HCT116 (cell line): ENCODE measurements around the gene LMBR1L.
"Not testable (repeated sequence)": the region's sequence is repeated elsewhere in the genome, so short reads cannot be mapped to it uniquely, and the experiment has no call there.

Source experiments
- POLR2A ChIP-seq: IDR thresholded peaks from 2 replicates; pipeline ENCODE4 v1.7.0; 2011; ENCODE audit warnings: borderline replicate concordance; ENCODE audit not compliant: insufficient read depth, insufficient read length; ENCODE audit errors: extremely low read depth
- POLR2AphosphoS5 ChIP-seq: IDR thresholded peaks from 2 replicates; pipeline ENCODE4 v1.6.1; 2011; ENCODE audit warnings: mild to moderate bottlenecking, low read depth, low read length, moderate library complexity
- SIN3A ChIP-seq: IDR thresholded peaks from 2 replicates; pipeline ENCODE4 v1.6.1; 2012; ENCODE audit warnings: low read depth
- TF ChIP-seq, protein P1 (sequence below), 3 experiments: fragments of 200-600 bp in 1 of 3; sonication (generic) in 1 of 3; IDR thresholded peaks in 2 of 3; conservative IDR thresholded peaks in 1 of 3; 2 replicates each; pipeline ENCODE4 v1.5.1; 2012 to 2017; ENCODE audit warnings: low read depth in 2 of 3, low read length in 2 of 3, antibody characterized with exemption in 1 of 3, borderline replicate concordance in 1 of 3, control low read depth in 1 of 3, mild to moderate bottlenecking in 1 of 3, mixed read lengths in 1 of 3, mixed run types in 1 of 3, moderate library complexity in 1 of 3; ENCODE audit not compliant: insufficient read depth in 1 of 3

DNA sequence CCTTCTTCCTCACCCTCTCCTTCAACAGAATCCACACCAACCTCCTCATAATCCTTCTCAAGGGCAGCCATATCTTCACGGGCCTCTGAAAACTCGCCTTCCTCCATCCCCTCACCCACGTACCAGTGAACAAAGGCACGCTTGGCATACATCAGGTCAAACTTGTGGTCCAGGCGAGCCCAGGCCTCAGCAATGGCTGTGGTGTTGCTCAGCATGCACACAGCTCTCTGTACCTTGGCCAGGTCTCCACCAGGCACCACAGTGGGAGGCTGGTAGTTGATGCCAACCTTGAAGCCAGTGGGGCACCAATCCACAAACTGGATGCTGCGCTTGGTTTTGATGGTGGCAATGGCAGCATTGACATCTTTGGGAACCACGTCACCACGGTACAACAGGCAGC, 17.3 kb upstream of the LMBR1L start:
- TF ChIP-seq, protein P1, sequence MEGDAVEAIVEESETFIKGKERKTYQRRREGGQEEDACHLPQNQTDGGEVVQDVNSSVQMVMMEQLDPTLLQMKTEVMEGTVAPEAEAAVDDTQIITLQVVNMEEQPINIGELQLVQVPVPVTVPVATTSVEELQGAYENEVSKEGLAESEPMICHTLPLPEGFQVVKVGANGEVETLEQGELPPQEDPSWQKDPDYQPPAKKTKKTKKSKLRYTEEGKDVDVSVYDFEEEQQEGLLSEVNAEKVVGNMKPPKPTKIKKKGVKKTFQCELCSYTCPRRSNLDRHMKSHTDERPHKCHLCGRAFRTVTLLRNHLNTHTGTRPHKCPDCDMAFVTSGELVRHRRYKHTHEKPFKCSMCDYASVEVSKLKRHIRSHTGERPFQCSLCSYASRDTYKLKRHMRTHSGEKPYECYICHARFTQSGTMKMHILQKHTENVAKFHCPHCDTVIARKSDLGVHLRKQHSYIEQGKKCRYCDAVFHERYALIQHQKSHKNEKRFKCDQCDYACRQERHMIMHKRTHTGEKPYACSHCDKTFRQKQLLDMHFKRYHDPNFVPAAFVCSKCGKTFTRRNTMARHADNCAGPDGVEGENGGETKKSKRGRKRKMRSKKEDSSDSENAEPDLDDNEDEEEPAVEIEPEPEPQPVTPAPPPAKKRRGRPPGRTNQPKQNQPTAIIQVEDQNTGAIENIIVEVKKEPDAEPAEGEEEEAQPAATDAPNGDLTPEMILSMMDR (IDR thresholded peaks at IDR 0.05 in 2 of 3, conservative IDR thresholded peaks at IDR 0.05 in 1 of 3; ENCODE audit: borderline replicate concordance in 1 of 3, insufficient read depth in 1 of 3, low read depth in 2 of 3, low read length in 2 of 3) = not testable (repeated sequence)
- not testable (repeated sequence) for TF ChIP-seq POLR2AphosphoS5, SIN3A, POLR2A
